PC-3 (cell line): ENCODE measurements around the gene CENPF. TPM values are rescaled to one million over a fixed set of nuclear protein-coding genes. Genes with fewer than 3 reads are reported as not detected.

ENCODE experiments used
- ATAC-seq: fragments of 200-7000 bp; cut with Tn5 transposase; 2 replicates; pipeline ENCODE4 v1.9.1; 2020; ENCODE audit warnings: mild to moderate bottlenecking, moderate library complexity
- BruUV-seq: library from RNA; stranded (reverse); fragments of 400-500 nt; replicated peaks from 2 replicates; lab custom pipeline; 2021; lab: Mats Ljungman, UMichigan
- CTCF ChIA-PET: fragments of 300-600 bp; sonication (Branson Sonifier 250); formaldehyde crosslinking; loops from one replicate; lab custom pipeline; 2022; ENCODE audit warnings: antibody characterized with exemption; lab: Charles Lee
- POLR2A ChIA-PET: fragments of 300-600 bp; sonication (Branson Sonifier 250); formaldehyde crosslinking; loops from one replicate; lab custom pipeline; 2022; ENCODE audit warnings: antibody characterized with exemption; ENCODE audit not compliant: unreplicated experiment; lab: Charles Lee
- DNase-seq: peaks from one replicate; pipeline ENCODE4 v3.0.0-alpha.2; 2015
- H2AFZ ChIP-seq: fragments of 300-600 bp; sonication (generic); 2 replicates; pipeline ENCODE4 v1.6.0; 2016; ENCODE audit warnings: antibody characterized with exemption, low read length
- H3F3A ChIP-seq: fragments of 300-600 bp; sonication (generic); one replicate; pipeline ENCODE4 v1.6.0; 2017; ENCODE audit warnings: antibody characterized with exemption, low read length, control low read depth, mild to moderate bottlenecking; ENCODE audit not compliant: unreplicated experiment
- H3K27ac ChIP-seq: fragments of 300-600 bp; sonication (generic); 2 replicates; pipeline ENCODE4 v1.5.1; 2016; ENCODE audit warnings: mild to moderate bottlenecking, low read length
- H3K27me3 ChIP-seq: fragments of 300-600 bp; sonication (generic); 2 replicates; pipeline ENCODE4 v1.6.1; 2016; ENCODE audit warnings: low read length, mixed read lengths
- H3K36me3 ChIP-seq: fragments of 300-600 bp; sonication (generic); 2 replicates; pipeline ENCODE4 v1.6.1; 2016; ENCODE audit warnings: low read depth, mixed run types, low read length, mixed read lengths
- H3K4me1 ChIP-seq: fragments of 300-600 bp; sonication (generic); 2 replicates; pipeline ENCODE4 v1.5.1; 2016; ENCODE audit warnings: low read length; ENCODE audit not compliant: insufficient read depth
- H3K4me2 ChIP-seq: fragments of 300-600 bp; sonication (generic); 2 replicates; pipeline ENCODE4 v1.6.0; 2016; ENCODE audit warnings: low read length
- H3K4me3 ChIP-seq: fragments of 300-600 bp; sonication (generic); 2 replicates; pipeline ENCODE4 v1.5.1; 2016; ENCODE audit warnings: mild to moderate bottlenecking, low read length, mixed read lengths
- H3K79me2 ChIP-seq: fragments of 300-600 bp; sonication (generic); 2 replicates; pipeline ENCODE4 v1.6.1; 2017; ENCODE audit warnings: low read length, mixed read lengths
- H3K9ac ChIP-seq: fragments of 300-600 bp; sonication (generic); 2 replicates; pipeline ENCODE4 v1.6.0; 2016; ENCODE audit warnings: mild to moderate bottlenecking, low read length
- H3K9me2 ChIP-seq: fragments of 300-600 bp; sonication (generic); replicated peaks from 2 replicates; pipeline ENCODE4 v1.6.1; 2016; ENCODE audit warnings: mixed run types, low read length, mixed read lengths
- H3K9me3 ChIP-seq: fragments of 300-600 bp; sonication (generic); 2 replicates; pipeline ENCODE4 v1.6.1; 2016; ENCODE audit warnings: low read length, mixed read lengths
- H4K20me1 ChIP-seq: fragments of 300-600 bp; sonication (generic); 2 replicates; pipeline ENCODE4 v1.6.1; 2016; ENCODE audit warnings: low read length, mixed read lengths
- CTCF ChIP-seq: fragments of 300-600 bp; sonication (generic); conservative IDR thresholded peaks from 2 replicates; pipeline ENCODE4 v1.5.1; 2017; ENCODE audit warnings: antibody characterized with exemption, low read depth, mild to moderate bottlenecking, low read length
- EZH2 ChIP-seq: fragments of 300-600 bp; sonication (generic); IDR thresholded peaks from one replicate; pipeline ENCODE4 v1.6.1; 2017; ENCODE audit warnings: antibody characterized with exemption, mild to moderate bottlenecking, low read length; ENCODE audit not compliant: unreplicated experiment
- EZH2phosphoT487 ChIP-seq: fragments of 300-600 bp; sonication (generic); IDR thresholded peaks from 2 replicates; pipeline ENCODE4 v1.6.1; 2018; ENCODE audit warnings: mild to moderate bottlenecking, antibody characterized with exemption, low read length, borderline replicate concordance
- intact Hi-C: fragments of 100-400 bp; cut with micrococcal nuclease; formaldehyde crosslinking; loops from 2 replicates; pipeline ENCODE4 v1.9.0; 2023
- total RNA-seq: library from RNA; depleted of rRNA; stranded (reverse); fragments of >200 nt; gene quantifications from 2 replicates; pipeline ENCODE4 v1.2.3, GENCODE V29; 2014

CENPF gene
- total RNA-seq, 1 experiment from 2014 or later = 92.6 TPM

DNA sequence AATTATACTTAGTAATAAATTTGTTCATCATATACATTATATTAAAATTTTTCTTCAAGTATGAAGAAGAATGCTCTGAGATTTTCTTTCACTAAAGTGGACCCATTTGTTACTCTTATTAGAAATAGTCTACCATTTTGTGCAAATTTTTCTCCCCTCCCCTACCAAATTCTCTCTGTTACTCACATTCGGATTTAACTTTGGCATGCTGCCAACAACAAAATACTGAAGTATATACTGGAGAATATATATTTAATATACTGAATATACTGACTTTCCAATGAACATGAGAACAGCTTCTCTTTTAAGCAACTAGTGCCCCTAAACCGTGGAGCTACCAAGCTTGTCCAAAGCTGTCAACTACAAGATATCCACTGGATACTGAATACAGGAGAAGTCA is 57.2 kb downstream of the CENPF start:
- DNase-seq (no peak), ATAC-seq (no peak)
- no peak overlapping the region for H3K27ac ChIP-seq
- H3K27me3 ChIP-seq = no peaks in the 10 kb centered on the region
- 0 out of 2 replicates have a peak, but pooled peaks cover 7% of the 10 kb centered on the region for H4K20me1 ChIP-seq
- TF ChIP-seq EZH2phosphoT487 (no peak), EZH2 (no peak), CTCF (no peak)
- H3K4me1 ChIP-seq = no peaks in the 10 kb centered on the region
- no TSS peak for BruUV-seq
- no peaks in the 10 kb centered on the region for H3K79me2 ChIP-seq
- H3K9ac ChIP-seq = no peak overlapping the region
- H3K9me2 ChIP-seq = no peaks in the 10 kb centered on the region
- no peak overlapping the region for H2AFZ ChIP-seq
- H3K4me2 ChIP-seq = no peak overlapping the region
- ChIA-PET CTCF (no interaction called here), POLR2A (no interaction called here)
- no peak overlapping the region for H3K4me3 ChIP-seq
- H3K9me3 ChIP-seq = no peaks in the 10 kb centered on the region
- intact Hi-C loops = no loop called here
- peaks cover 91% of the 10 kb centered on the region for H3K36me3 ChIP-seq
- no peaks in the 10 kb centered on the region for H3F3A ChIP-seq

GRCh38 chr1:214660900-214661299 is 57.9 kb downstream of the CENPF start:
- Histone ChIP-seq H3K79me2 (no peaks in the 10 kb centered on the region), H3K9me2 (no peaks in the 10 kb centered on the region), H3K9me3 (no peaks in the 10 kb centered on the region), H3K4me3 (no peak overlapping the region), H3K9ac (no peak overlapping the region), H3K27ac (no peak overlapping the region), H3K4me1 (no peaks in the 10 kb centered on the region), H3K4me2 (no peak overlapping the region), H3K27me3 (no peaks in the 10 kb centered on the region), H3F3A (no peaks in the 10 kb centered on the region), H2AFZ (no peak overlapping the region), H4K20me1 (0 out of 2 replicates have a peak, but pooled peaks cover 7% of the 10 kb centered on the region), H3K36me3 (peaks cover 90% of the 10 kb centered on the region)
- intact Hi-C loops = no loop called here
- ATAC-seq (peak; percentile 51; the same call in 1 of the 2 replicates), DNase-seq (peak; percentile 31)
- ChIA-PET CTCF (interaction anchor here (1.0 kb wide), 1 partner anchor 148 kb away, joined by 3 read pairs; no protein-coding TSS in a partner anchor), POLR2A (interaction anchor here (0.6 to 0.7 kb wide), 2 partner anchors 342 to 1308 kb away, joined by 5 read pairs; no protein-coding TSS in a partner anchor)
- no TSS peak for BruUV-seq
- TF ChIP-seq EZH2phosphoT487 (no peak), CTCF (peak; percentile 53)

DNA sequence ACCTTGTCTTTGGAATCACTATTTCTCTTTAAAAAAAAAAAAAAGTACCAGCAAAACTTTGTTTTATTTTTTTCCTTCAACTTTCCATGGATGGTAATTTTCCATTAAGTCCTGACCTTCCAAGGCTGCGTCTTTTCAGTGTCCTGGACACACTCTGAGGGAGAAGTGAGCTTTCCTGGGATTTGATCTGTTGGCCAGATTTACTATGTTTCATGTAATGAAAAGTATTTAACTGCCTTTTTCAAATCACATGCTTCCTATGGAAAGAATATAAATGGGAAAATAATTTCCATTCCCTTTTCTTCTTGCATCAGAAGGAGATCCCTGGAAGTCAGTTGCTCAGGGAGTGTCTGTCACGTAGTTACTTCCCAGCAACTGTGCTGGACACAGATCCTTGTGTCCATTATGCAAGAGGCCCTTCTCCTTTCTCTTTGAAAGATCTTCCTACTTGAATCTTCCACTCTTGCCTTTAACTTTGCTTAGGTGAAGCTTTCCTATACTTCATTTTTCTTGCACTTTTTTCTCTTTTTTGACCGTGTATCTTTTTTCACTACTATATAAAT is 59.3 kb downstream of the CENPF start:
- no peak for ATAC-seq
- no peaks in the 10 kb centered on the region for H3K9me2 ChIP-seq
- no peaks in the 10 kb centered on the region for H3K9me3 ChIP-seq
- TF ChIP-seq EZH2 = no peak
- no peak for TF ChIP-seq CTCF
- TF ChIP-seq EZH2phosphoT487 = no peak
- H3K4me2 ChIP-seq = no peak overlapping the region
- no peaks in the 10 kb centered on the region for H3F3A ChIP-seq
- no peaks in the 10 kb centered on the region for H3K79me2 ChIP-seq
- ChIA-PET POLR2A (no interaction called here), CTCF (no interaction called here)
- H3K27ac ChIP-seq = no peak overlapping the region
- intact Hi-C loops = no loop called here
- no peaks in the 10 kb centered on the region for H3K27me3 ChIP-seq
- peaks cover 90% of the 10 kb centered on the region for H3K36me3 ChIP-seq
- no peak overlapping the region for H3K4me3 ChIP-seq
- DNase-seq = no peak
- H4K20me1 ChIP-seq = 0 out of 2 replicates have a peak, but pooled peaks cover 7% of the 10 kb centered on the region
- no peak overlapping the region for H3K9ac ChIP-seq
- no TSS peak for BruUV-seq
- H3K4me1 ChIP-seq = no peaks in the 10 kb centered on the region
- H2AFZ ChIP-seq = no peak overlapping the region
